Loucy (cell line): ENCODE measurements around the gene LAMA5.

Experiments used
- CTCF ChIP-seq: fragments of 200-600 bp; sonication (generic); conservative IDR thresholded peaks from 2 replicates; pipeline ENCODE4 v1.5.1; 2014; ENCODE audit warnings: mild to moderate bottlenecking, antibody characterized with exemption, low read length
- EZH2phosphoT487 ChIP-seq: fragments of 200-600 bp; IDR thresholded peaks from 2 replicates; pipeline ENCODE4 v1.6.1; 2018; ENCODE audit warnings: antibody characterized with exemption, mild to moderate bottlenecking, moderate library complexity, borderline replicate concordance

- TF ChIP-seq CTCF = no peak
- no peak for TF ChIP-seq EZH2phosphoT487
Measured at GRCh38 chr20:62367136-62367632, at the start of gene LAMA5.
